Adrenal gland (tissue), 12 donors: Measurements from ENCODE around the gene ARL5C. TPM values are rescaled to one million over a fixed set of nuclear protein-coding genes. Genes with fewer than 3 reads are reported as not detected.

Experiments used
- DNase-seq, 7 donors: peaks; one replicate each; pipeline ENCODE4 v3.0.0-alpha.2; 2019 to 2020
- H3K27ac ChIP-seq, 5 donors: fragments of 200-600 bp; sonication (generic) in 4 of 5; 1 replicate in 3 of 5; 2 replicates in 2 of 5; pipeline versions ENCODE4 v1.5.1 to v1.8.0; 2016 to 2020; ENCODE audit warnings: mild to moderate bottlenecking in 1 of 5
- H3K27me3 ChIP-seq: fragments of 200-600 bp; 2 replicates; pipeline ENCODE4 v1.8.0; 2021
- H3K36me3 ChIP-seq, 2 donors: fragments of 200-600 bp; replicated peaks in 1 of 2; 1 replicate in 1 of 2; 2 replicates in 1 of 2; pipeline versions ENCODE4 v1.5.1 to v1.8.0; 2018 to 2022
- H3K4me1 ChIP-seq, 2 donors: fragments of 200-600 bp; replicated peaks in 1 of 2; 1 replicate in 1 of 2; 2 replicates in 1 of 2; pipeline versions ENCODE4 v1.5.1 to v1.8.0; 2018 to 2021
- H3K4me3 ChIP-seq, 4 donors: fragments of 200-600 bp; sonication (generic) in 3 of 4; one replicate each; pipeline ENCODE4 v1.5.1; 2016 to 2018
- H3K9me3 ChIP-seq, 3 donors: fragments of 200-600 bp; sonication (generic) in 1 of 3; replicated peaks in 1 of 3; 1 replicate in 2 of 3; 2 replicates in 1 of 3; pipeline versions ENCODE4 v1.5.1 to v1.8.0; 2016 to 2021
- CTCF ChIP-seq, 6 experiments: fragments of 450-650 bp in 4 of 6; fragments of 200-600 bp in 2 of 6; sonication (generic) in 1 of 6; IDR thresholded peaks; 1 replicate in 5 of 6; 2 replicates in 1 of 6; pipeline versions ENCODE4 v1.5.1 to v1.8.0; 2016 to 2021; ENCODE audit warnings: antibody characterized with exemption in 6 of 6, mild to moderate bottlenecking in 2 of 6, moderate library complexity in 1 of 6
- POLR2A ChIP-seq, 2 donors: fragments of 450-650 bp; IDR thresholded peaks; one replicate each; pipeline ENCODE4 v1.6.1; 2017; ENCODE audit warnings: antibody characterized with exemption in 2 of 2, mild to moderate bottlenecking in 2 of 2, moderate library complexity in 1 of 2
- WGBS, 4 donors: extraction: QIAGEN DNeasy Blood & Tissue Kit in 2 of 4; methylation state at CpG; one replicate each; pipeline versions ENCODE4 v1.1.5 to v1.1.7; 2013 to 2017; 5-methylcytosine and 5-hydroxymethylcytosine counted together
- intact Hi-C, 2 donors: fragments of 100-400 bp; cut with DNase I; formaldehyde crosslinking; loops; one replicate each; pipeline versions ENCODE4 v1.14.1 to v1.15.0; 2022 to 2023
- polyA plus RNA-seq, 3 donors: library from polyadenylated mRNA; stranded (reverse); fragments of 200-250 nt in 2 of 3; fragments of 350-450 nt in 1 of 3; fragmentation: Illumina TruSeq in 1 of 3; extraction: RNeasy Lipid Tissue Mini Kit (QIAGEN cat#74804) in 1 of 3; gene quantifications; one replicate each; pipeline ENCODE4 v1.2.3, GENCODE V29; 2013 to 2014
- total RNA-seq, 9 donors: library from RNA; depleted of rRNA in 4 of 9; stranded (reverse); fragments of >200 nt in 4 of 9; fragments of 120-200 nt in 1 of 9; fragmentation: NEBNext Ultra II Directional in 1 of 9; extraction: Animal tissue kit (Norgen Biotek cat#: 25700) in 1 of 9; gene quantifications; one replicate each; pipeline versions ENCODE4 v1.1.0 to v1.2.4, GENCODE V29; 2013 to 2023
- donor health status: healthy with polysubstance abuse.
- donor health status: Bipolar disorder and iron deficiency.
- donor health status: DM: yes; HTN: yes; CAD: no.
- donor health status: DM: no; HTN: no; CAD: no.
- donor health status: DM: no; HTN: no; CAD: no.
- donor health status: DM: yes; HTN: yes; CAD: no.

The ARL5C gene
- total and polyA plus RNA-seq, 12 donors = not detected

- TF ChIP-seq CTCF (IDR thresholded peaks at IDR 0.05) (no peak), POLR2A (IDR thresholded peaks at IDR 0.05) (no peak)
- no peaks in the 10 kb centered on the region for H3K27me3 ChIP-seq
- H3K9me3 ChIP-seq = no peaks in the 10 kb centered on the region
- peaks cover 0 to 2% of the 10 kb centered on the region in 2 donors for H3K36me3 ChIP-seq
- 15 to 41% (median 32%) methylated on average over 5 to 22 of the region's 22 CpGs for WGBS, 4 donors
- H3K4me3 ChIP-seq = peak overlapping the region in 1 of 4 donors; percentile 43
- DNase-seq = no peak
- intact Hi-C loops = no loop called here
- peak overlapping the region in 2 of 5 donors; percentile 49 to 72 for H3K27ac ChIP-seq
- peaks cover 8 to 22% of the 10 kb centered on the region in 2 donors for H3K4me1 ChIP-seq
Observed at GRCh38 chr17:39210093-39210434, 44.1 kb upstream of the ARL5C start.

DNA sequence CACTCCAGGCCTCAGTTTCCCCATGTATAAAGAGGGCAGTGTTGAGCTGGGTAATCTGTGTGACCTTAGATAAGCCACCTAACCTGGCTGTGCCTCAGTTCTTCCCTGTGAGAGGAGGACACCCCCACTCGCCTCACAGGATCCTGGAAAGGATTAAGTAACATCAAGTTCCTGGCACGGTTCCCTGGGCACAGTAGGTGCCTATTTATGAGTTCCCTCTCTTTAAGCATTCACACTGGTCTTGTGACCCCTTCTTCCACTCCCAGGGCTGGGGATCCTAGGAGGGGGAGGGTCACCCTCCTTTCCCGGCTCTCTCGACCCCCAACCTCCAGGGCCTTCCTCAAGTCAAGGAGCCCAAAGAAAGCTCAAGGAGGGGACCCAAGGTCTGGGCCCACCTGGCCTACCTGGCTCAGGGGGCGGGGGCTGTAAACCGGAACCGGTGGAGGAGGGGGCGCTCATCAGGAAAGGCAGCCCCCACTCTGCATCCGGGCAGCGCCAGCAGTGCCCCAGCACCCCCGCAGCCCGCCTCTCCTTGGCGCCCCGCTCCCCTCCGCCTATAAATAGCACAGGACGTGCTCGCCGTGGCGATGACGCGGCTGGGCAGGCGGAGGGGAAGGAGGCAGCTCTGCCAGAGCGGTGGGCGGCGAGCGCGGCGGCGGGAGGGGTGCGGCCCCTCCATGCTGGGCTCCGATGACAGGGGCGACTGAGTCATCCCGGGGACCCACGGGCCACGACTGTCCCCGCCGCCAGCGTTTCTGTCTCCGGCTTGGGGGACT is 43.5 kb upstream of the ARL5C start:
- intact Hi-C loops = loop anchor here (5.0 kb wide), 1 partner anchor 33 kb away; no protein-coding TSS in a partner anchor
- Histone ChIP-seq H3K9me3 (no peaks in the 10 kb centered on the region), H3K36me3 (peaks cover 0 to 7% of the 10 kb centered on the region in 2 donors), H3K4me3 (peak overlapping the region in 1 of 4 donors; percentile 43), H3K27me3 (no peaks in the 10 kb centered on the region), H3K4me1 (peaks cover 8 to 22% of the 10 kb centered on the region in 2 donors), H3K27ac (peak overlapping the region in 2 of 5 donors; percentile 49 to 72)
- 3 to 14% (median 5%) methylated on average over 2 to 39 of the region's 39 CpGs for WGBS, 4 donors
- peak; percentile 73 to 88 (median 79) for DNase-seq
- no peak for TF ChIP-seq CTCF (IDR thresholded peaks at IDR 0.05)
- TF ChIP-seq POLR2A (IDR thresholded peaks at IDR 0.05) = no peak

DNA sequence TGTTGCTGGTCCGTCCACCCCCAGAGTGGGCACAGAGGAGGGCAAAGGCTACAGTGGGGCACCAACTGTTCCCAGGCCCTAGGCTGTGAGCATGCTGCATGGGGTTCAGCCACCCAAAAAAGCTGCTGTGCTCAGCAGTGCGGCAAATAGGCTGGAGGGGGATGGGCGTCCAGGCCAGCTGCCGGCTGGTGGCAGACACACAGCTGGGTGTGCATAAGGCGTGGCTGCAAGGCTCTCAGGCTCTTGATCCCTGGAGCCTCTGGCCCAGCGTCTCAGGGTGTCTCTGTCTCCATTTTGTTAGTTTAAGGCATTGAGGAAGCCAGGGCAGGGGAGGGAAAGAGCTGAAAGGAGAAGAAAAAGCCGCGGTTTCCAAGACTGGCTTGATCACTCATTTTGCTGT is 42.9 kb upstream of the ARL5C start:
- WGBS, 4 donors = 41 to 74% (median 62%) methylated on average over 6 to 8 of the region's 8 CpGs
- TF ChIP-seq CTCF (IDR thresholded peaks at IDR 0.05) (no peak), POLR2A (IDR thresholded peaks at IDR 0.05) (no peak)
- Histone ChIP-seq H3K4me1 (peaks cover 8 to 22% of the 10 kb centered on the region in 2 donors), H3K9me3 (no peaks in the 10 kb centered on the region), H3K36me3 (peaks cover 0 to 13% of the 10 kb centered on the region in 2 donors), H3K4me3 (no peak overlapping the region), H3K27me3 (no peaks in the 10 kb centered on the region), H3K27ac (peak overlapping the region in 1 of 5 donors; percentile 72)
- intact Hi-C loops = loop anchor here (5.0 kb wide), 1 partner anchor 33 kb away; no protein-coding TSS in a partner anchor
- DNase-seq = peak in 2 of 7 donors; percentile 27 to 42

DNA sequence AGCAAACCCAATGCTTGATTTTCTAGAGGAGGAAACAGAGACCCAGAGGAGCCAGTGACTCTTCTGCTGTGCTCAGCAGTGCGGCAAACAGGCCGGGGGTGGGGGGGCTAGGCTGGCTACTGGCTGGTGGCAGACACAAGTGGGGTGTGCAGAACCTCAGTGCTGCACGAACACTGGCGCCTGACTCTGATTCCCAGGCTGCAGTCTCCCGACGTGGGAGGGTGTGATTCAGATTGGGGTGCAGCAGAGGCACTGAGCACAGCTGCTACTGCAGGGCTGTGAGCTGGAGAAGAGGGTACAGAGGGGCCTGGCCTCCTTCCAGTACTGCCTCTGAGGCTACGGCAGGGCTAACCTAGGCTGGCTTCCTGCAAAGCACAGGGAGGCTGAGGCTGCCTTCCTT is 42.2 kb upstream of the ARL5C start:
- intact Hi-C loops = loop anchor here (5.0 kb wide), 1 partner anchor 34 kb away; no protein-coding TSS in a partner anchor
- 57 to 80% (median 75%) methylated on average over 3 to 7 of the region's 7 CpGs for WGBS, 4 donors
- Histone ChIP-seq H3K4me3 (no peak overlapping the region), H3K9me3 (no peaks in the 10 kb centered on the region), H3K4me1 (peaks cover 8 to 22% of the 10 kb centered on the region in 2 donors), H3K36me3 (peaks cover 0 to 21% of the 10 kb centered on the region in 2 donors), H3K27me3 (no peaks in the 10 kb centered on the region), H3K27ac (no peak overlapping the region)
- TF ChIP-seq CTCF (IDR thresholded peaks at IDR 0.05) = no peak
- DNase-seq = no peak
